Stomach (tissue), 4 donors: ENCODE measurements around the gene PRKRIP1.
"Not testable (repeated sequence)": the region's sequence is repeated elsewhere in the genome, so short reads cannot be mapped to it uniquely, and the experiment has no call there.

Source experiments
- EP300 ChIP-seq: sonication (generic); formaldehyde crosslinking; IDR thresholded peaks from one replicate; pipeline ENCODE4 v1.6.1; 2017; ENCODE audit warnings: antibody characterized with exemption
- POLR2A ChIP-seq, 4 donors: fragments of 450-650 bp; IDR thresholded peaks; one replicate each; pipeline ENCODE4 v1.6.1; 2016; ENCODE audit warnings: antibody characterized with exemption in 4 of 4, control low read depth in 2 of 4, mild to moderate bottlenecking in 1 of 4, moderate library complexity in 1 of 4
- POLR2AphosphoS5 ChIP-seq, 3 donors: sonication (generic); formaldehyde crosslinking; IDR thresholded peaks; one replicate each; pipeline ENCODE4 v1.6.1; 2016; ENCODE audit warnings: antibody characterized with exemption in 3 of 3
- TF ChIP-seq, protein P1 (sequence below), 7 experiments: fragments of 450-650 bp in 4 of 7; fragments of 200-600 bp in 3 of 7; sonication (generic) in 3 of 7; IDR thresholded peaks; one replicate each; pipeline ENCODE4 v1.5.1; 2016 to 2019; ENCODE audit warnings: antibody characterized with exemption in 7 of 7, control low read depth in 2 of 7, mild to moderate bottlenecking in 1 of 7

DNA sequence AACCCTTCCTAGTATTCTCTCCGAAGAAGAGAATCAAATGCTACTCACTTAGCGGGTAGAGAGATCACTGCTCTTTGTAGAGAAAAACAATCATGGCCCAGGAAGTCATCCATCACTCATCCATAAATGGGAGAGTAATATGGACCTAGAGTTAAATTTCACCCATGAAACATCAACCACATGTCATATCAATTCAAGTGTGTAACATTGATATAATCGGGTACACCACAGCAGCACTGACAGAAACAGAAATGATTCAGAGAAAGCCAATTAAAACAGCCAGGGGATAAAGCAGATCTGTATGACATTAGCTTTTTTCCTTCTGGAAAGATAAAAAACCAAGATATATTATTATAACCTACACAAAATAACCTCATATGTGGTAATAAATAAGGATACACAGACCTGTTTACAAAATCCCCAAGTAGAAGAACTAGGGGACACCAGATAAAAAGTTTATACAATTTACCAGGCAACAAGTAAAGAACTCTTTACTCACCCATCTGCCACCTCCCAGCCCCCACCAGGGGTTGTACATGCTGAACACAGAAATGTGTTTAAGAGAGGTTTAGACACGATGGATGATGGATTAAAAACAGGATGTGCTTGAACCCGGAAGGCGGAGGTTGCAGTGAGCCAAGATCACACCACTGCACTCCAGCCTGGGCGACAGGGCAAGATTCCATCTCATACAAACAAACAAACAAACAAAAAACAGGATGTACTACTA is 14.3 kb upstream of the PRKRIP1 start:
- TF ChIP-seq, protein P1, sequence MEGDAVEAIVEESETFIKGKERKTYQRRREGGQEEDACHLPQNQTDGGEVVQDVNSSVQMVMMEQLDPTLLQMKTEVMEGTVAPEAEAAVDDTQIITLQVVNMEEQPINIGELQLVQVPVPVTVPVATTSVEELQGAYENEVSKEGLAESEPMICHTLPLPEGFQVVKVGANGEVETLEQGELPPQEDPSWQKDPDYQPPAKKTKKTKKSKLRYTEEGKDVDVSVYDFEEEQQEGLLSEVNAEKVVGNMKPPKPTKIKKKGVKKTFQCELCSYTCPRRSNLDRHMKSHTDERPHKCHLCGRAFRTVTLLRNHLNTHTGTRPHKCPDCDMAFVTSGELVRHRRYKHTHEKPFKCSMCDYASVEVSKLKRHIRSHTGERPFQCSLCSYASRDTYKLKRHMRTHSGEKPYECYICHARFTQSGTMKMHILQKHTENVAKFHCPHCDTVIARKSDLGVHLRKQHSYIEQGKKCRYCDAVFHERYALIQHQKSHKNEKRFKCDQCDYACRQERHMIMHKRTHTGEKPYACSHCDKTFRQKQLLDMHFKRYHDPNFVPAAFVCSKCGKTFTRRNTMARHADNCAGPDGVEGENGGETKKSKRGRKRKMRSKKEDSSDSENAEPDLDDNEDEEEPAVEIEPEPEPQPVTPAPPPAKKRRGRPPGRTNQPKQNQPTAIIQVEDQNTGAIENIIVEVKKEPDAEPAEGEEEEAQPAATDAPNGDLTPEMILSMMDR (IDR thresholded peaks at IDR 0.05): not testable (repeated sequence)
- TF ChIP-seq POLR2AphosphoS5 (IDR thresholded peaks at IDR 0.05); EP300; POLR2A (IDR thresholded peaks at IDR 0.05): not testable (repeated sequence)
